Stimulated activated CD4-positive, alpha-beta T cell treated with anti-CD3 and anti-CD28 coated beads, Interleukin-12 subunit alpha, Interleukin-12 subunit beta, amount 100 ng/mL, for 24 hours (primary cell): Measurements from ENCODE around the gene SP1.
A peak's percentile ranks its signal among the peaks of the same experiment; 100 is the strongest.
"Not testable (repeated sequence)": the region's sequence is repeated elsewhere in the genome, so short reads cannot be mapped to it uniquely, and the experiment has no call there.

Experiments
- DNase-seq, 2 experiments: peaks; one replicate each; pipeline ENCODE4 v3.0.0-alpha.2; 2020; ENCODE audit warnings: low read depth in 2 of 2

Gene SP1

GRCh38 chr12:53358836-53359419 lies 21.0 kb upstream of the SP1 start:
- no peak for DNase-seq

GRCh38 chr12:53361638-53362037 lies 18.3 kb upstream of the SP1 start:
- not testable (repeated sequence) for DNase-seq

DNA sequence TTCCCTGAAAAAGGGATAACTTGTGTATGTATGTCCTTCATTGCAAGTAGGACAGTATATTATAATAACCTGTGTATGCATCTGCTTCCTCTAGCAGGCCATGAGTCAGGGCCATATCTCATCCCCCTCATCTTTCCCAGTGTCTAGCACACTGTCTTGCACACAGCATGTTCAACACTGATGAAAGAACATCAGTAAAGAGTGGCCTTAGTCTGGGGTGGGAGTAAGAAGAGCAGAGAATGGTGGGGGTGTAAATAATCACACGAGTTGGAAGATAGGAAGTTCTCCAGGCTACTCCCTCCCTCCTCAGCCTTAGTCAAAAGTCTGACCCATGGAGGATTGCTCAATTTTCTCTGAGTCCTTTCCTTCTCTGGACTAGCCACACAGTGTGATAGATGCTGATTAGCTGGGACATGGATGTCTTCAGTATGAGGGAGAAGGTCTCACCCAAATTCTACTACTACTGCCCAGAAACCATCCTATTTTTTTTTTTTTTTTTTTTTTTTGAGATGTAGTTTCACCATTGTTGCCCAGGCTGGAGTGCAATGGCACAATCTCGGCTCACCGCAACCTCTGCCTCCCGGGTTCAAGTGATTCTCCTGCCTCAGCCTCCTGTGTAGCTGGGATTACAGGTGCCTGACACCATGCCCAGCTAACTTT lies 14.6 kb upstream of the SP1 start:
- DNase-seq = no peak

DNA sequence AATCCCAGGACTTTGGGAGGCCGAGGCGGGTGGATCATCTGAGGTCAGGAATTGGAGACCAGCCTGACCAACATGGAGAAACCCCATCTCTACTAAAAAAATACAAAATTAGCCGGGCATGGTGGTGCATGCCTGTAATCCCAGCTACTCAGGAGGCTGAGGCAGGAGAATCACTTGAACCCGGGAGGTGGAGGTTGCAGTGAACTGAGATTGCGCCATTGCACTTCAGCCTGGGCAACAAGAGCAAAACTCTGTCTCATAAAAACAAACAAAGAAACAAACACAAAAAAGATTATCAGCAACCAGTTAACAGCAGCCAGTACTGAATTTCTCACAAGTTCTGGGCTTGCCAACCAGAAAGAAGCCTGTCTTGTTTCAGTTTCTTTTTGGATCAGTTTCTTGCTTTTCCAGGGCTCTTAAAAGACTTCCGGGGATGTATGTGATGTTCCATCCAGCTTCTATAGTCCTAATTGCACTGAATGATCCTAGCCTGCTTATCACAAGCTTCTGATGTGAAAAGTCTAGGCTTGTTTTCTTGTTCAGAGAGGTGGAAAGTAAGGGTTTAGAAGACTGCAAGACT lies 6.3 kb upstream of the SP1 start:
- DNase-seq = not testable (repeated sequence)

- not testable (repeated sequence) for DNase-seq
Observed at GRCh38 chr12:53374277-53374676, 5.7 kb upstream of the SP1 start.

DNA sequence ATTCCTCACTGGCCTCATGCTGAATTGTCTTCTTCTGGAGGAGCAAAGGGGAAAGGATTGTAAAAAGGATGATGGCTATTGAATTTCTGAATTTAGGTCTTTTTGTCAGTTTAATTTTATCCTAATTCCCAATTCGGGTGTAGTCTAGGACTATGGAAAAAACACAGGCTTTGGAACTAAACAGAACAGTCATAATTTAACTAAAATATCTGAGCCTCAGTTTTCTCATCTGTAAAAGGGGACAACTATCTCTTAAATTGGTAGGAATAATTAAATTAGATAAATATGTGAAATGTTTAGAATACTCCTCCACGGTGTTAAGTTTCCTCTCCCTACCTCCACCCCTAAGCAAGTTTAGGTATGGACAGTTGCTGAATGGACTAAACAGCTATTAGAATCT lies 3.2 kb upstream of the SP1 start:
- DNase-seq = no peak

- DNase-seq = no peak
Observed at GRCh38 chr12:53378222-53378621, 1.8 kb upstream of the SP1 start.

DNA sequence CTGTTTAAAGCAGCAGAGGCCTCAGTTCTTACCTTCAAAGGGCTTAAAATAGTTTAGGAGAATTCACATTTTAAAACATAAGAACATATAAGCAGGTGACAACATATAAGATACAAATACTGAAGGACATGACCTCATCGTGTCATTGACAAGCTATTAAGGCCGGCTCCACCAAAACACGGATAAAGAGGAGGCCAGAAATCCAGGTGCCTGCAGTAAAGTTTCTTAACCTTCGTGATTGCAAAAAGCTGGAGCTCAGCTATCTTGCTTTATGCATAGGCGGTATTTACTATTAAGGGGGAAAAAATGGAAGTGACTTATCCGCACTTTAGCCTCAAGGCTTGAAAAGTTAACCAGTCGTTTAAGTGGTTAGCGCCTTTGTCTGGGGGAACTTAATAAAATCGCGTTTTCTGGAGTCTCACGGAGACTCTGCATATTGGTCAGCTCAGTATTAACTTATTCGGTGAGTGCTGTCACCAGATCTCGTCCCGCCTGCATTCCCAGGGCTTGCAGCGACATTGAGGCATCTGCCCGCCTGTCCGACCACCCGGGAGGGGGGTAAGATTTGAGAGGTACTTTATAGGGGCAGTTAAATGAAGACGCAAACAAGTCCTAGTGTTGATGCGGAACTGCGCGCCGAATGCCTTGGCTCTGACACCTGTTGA lies 1.1 kb upstream of the SP1 start:
- DNase-seq = no peak

DNA sequence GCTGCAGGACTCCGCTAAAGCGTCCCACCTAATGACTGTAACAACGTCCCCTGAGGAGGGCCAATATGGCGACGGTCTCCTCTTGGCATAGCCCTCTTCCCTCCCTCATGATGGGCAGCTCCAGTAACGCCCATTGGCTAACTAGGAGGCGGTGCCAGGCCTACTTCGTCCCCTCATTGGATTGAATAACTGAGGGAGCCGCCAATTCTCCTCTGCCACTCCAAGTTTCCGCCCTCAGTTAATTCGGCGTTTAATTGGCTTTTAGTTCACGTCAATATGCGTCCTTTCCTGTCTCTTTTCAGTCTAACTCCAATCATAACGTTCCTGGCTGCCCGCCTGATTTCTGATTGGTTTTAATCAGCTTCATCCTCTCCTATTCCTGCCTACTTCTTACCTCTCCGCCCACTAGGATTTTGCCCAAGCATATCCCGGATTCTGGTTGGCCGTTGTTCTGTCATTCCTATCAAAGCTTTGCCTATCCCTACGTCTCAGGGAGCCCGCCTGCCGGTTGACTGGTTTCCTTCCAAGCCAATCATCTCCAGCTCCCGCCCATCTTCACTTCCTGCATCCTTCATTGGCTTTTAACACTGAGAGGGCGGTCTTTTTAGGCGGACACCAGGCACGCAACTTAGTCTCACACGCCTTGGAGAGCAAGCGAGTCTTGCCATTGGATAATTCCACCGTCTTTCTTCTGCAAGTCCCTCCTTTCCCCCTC lies 430 bp upstream of the SP1 start:
- DNase-seq = peak; percentile 90 to 95

- no peak for DNase-seq
Observed at GRCh38 chr12:53380794-53381730, 1.1 kb downstream of the SP1 start.

GRCh38 chr12:53381731-53382630 lies 2.0 kb downstream of the SP1 start:
- no peak for DNase-seq

DNA sequence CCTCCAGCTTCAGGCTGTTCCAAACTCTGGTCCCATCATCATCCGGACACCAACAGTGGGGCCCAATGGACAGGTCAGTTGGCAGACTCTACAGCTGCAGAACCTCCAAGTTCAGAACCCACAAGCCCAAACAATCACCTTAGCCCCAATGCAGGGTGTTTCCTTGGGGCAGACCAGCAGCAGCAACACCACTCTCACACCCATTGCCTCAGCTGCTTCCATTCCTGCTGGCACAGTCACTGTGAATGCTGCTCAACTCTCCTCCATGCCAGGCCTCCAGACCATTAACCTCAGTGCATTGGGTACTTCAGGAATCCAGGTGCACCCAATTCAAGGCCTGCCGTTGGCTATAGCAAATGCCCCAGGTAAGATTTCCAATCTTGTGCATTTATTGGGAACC lies 3.3 kb downstream of the SP1 start:
- no peak for DNase-seq

- not testable (repeated sequence) for DNase-seq
Observed at GRCh38 chr12:53386381-53386780, 6.4 kb downstream of the SP1 start.

DNA sequence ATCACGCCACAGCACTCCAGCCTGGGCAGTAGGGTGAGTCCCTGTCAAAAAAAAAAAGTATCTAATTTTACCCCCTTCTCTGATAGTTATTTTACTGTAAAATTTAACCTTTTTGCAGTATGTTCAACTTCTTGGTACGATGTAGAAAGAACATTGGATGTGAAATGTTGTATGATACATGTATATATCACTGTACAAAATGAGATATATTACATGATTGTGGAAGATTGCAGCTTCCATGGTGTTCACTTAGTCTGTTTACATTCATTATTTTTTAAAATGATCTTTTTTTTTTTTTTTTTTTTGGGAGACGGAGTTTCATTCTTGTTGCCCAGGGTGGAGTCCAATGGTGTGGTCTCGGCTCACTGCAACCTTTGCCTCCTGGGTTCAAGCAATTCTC lies 9.0 kb downstream of the SP1 start:
- no peak for DNase-seq

- DNase-seq = no peak
Observed at GRCh38 chr12:53389702-53390101, 9.7 kb downstream of the SP1 start.

DNA sequence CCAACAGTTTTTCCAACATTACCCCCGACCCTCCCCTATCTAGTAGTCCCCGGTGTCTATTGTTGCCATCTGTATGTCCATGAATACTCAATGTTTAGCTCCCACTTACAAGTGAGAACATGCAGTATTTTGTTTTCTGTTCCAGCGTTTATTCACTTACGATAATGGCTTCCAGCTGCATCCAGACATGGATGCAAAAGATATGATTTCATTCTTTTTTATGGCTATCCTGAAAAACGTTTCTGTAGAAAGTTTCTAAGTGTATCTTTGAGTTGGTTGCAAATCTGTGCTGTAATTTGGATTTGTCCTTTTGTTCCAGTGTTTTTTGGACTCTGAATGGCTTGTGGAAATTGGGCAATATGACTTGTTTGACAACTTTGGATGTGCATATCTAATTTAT lies 11.7 kb downstream of the SP1 start:
- DNase-seq = no peak

- no peak for DNase-seq
Observed at GRCh38 chr12:53399896-53400295, 19.9 kb downstream of the SP1 start.

DNA sequence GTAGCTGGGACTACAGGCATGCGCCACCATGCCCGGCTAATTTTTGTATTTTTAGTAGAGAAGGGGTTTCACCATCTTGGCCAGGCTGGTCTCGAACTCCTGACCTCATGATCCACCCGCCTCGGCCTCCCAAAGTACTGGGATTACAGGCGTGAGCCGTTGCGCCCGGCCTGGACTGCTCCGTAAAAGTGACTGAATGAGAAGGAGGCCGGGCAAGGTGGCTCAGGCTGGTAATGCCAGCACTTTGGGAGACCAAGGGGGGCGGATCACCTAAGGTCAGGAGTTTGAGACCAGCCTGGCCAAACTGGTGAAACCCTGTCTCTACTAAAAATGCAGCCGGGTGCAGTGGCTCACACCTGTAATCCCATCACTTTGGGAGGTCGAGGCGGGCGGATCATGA lies 22.4 kb downstream of the SP1 start:
- not testable (repeated sequence) for DNase-seq

DNA sequence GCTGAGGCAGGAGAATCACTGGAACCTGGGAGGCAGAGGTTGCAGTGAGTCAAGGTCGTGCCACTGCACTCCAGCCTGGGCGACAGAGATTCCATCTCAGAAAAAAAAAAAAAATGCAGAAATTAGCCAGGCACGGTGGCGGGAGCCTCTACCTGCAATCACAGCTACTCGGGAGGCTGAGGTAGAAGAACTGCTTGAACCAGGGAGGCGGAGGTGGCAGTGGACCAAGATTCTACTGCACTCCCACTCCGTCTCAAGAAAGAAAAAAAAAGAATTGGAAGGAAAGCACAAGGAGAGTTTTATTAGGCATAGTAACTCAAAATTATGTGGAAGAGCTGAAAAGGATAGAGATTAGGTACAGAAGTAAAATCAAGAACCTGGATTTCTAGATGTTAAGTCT lies 22.9 kb downstream of the SP1 start:
- DNase-seq = no peak

GRCh38 chr12:53410951-53411350 lies 31.0 kb downstream of the SP1 start:
- DNase-seq = no peak
